SK-N-SH (cell line): ENCODE results near the gene OTUD5. TPM values are rescaled to one million over a fixed set of nuclear protein-coding genes. Genes with fewer than 3 reads are reported as not detected.

Experiments used
- CTCF ChIA-PET: fragments of 300-600, 350-600 bp; formaldehyde crosslinking; extraction: SDS; loops from one replicate; lab custom pipeline; 2021; lab: Yijun Ruan, JAX
- POLR2A ChIA-PET: fragments of 350-600 bp; sonication (Branson Sonifier 250); formaldehyde crosslinking; extraction: SDS; loops from one replicate; lab custom pipeline; 2020; ENCODE audit warnings: antibody characterized with exemption, inconsistent platforms; lab: Yijun Ruan, JAX
- DNase-seq: peaks from one replicate; pipeline ENCODE4 v3.0.0; 2012
- H2AFZ ChIP-seq: fragments of 200-600 bp; sonication (generic); 2 replicates; pipeline ENCODE4 v1.8.1; 2016; ENCODE audit warnings: antibody characterized with exemption, mild to moderate bottlenecking, low read depth
- H3F3A ChIP-seq: fragments of 200-600 bp; sonication (generic); replicated peaks from 2 replicates; pipeline ENCODE3; 2016; ENCODE audit warnings: antibody characterized with exemption, mild to moderate bottlenecking; ENCODE audit not compliant: insufficient read depth
- H3K27ac ChIP-seq, 2 experiments: fragments of 200-500 bp in 1 of 2; fragments of 200-600 bp in 1 of 2; sonication (Bioruptor generic) in 1 of 2; sonication (generic), shearing (Covaris generic) in 1 of 2; 2 replicates each; pipeline versions ENCODE4 v1.5.1 to v1.6.1; 2014 to 2016; ENCODE audit warnings: low read depth in 2 of 2, inconsistent platforms in 1 of 2, low read length in 1 of 2, mild to moderate bottlenecking in 1 of 2, mixed read lengths in 1 of 2
- H3K27me3 ChIP-seq: fragments of 200-600 bp; sonication (generic), shearing (Covaris generic); 2 replicates; pipeline ENCODE4 v1.6.1; 2016; ENCODE audit warnings: mixed run types; ENCODE audit not compliant: insufficient read depth
- H3K36me3 ChIP-seq, 2 experiments: fragments of 200-500 bp in 1 of 2; fragments of 200-600 bp in 1 of 2; sonication (Bioruptor generic) in 1 of 2; sonication (generic) in 1 of 2; replicated peaks in 1 of 2; 2 replicates each; pipeline versions ENCODE3 to v1.5.1; 2014 to 2016; ENCODE audit warnings: low read length in 1 of 2, mild to moderate bottlenecking in 1 of 2; ENCODE audit not compliant: insufficient read depth in 2 of 2, control insufficient read depth in 1 of 2
- H3K4me1 ChIP-seq, 2 experiments: fragments of 200-500 bp in 1 of 2; fragments of 200-600 bp in 1 of 2; sonication (Bioruptor generic) in 1 of 2; sonication (generic), shearing (Covaris generic) in 1 of 2; 2 replicates each; pipeline versions ENCODE4 v1.5.1 to v1.6.1; 2014 to 2016; ENCODE audit warnings: low read depth in 1 of 2, low read length in 1 of 2, mixed run types in 1 of 2; ENCODE audit not compliant: insufficient read depth in 2 of 2, control insufficient read depth in 1 of 2
- H3K4me2 ChIP-seq: fragments of 200-600 bp; sonication (generic), shearing (Covaris generic); 2 replicates; pipeline ENCODE4 v1.6.1; 2017; ENCODE audit warnings: mixed run types
- H3K4me3 ChIP-seq, 2 experiments: fragments of 200-500 bp in 1 of 2; fragments of 200-600 bp in 1 of 2; sonication (Bioruptor generic) in 1 of 2; sonication (generic), shearing (Covaris generic) in 1 of 2; 2 replicates each; pipeline versions ENCODE4 v1.5.1 to v1.8.1; 2014 to 2016; ENCODE audit warnings: low read depth in 2 of 2, inconsistent platforms in 1 of 2, low read length in 1 of 2, mild to moderate bottlenecking in 1 of 2, mixed read lengths in 1 of 2, moderate library complexity in 1 of 2
- H3K79me2 ChIP-seq: fragments of 200-600 bp; sonication (generic); 2 replicates; pipeline ENCODE4 v1.8.1; 2017; ENCODE audit warnings: mild to moderate bottlenecking; ENCODE audit not compliant: insufficient read depth
- H3K9ac ChIP-seq: fragments of 200-600 bp; sonication (generic); 2 replicates; pipeline ENCODE4 v1.6.1; 2017; ENCODE audit warnings: mixed run types
- H3K9me2 ChIP-seq: fragments of 200-600 bp; sonication (generic); 2 replicates; pipeline ENCODE4 v1.6.1; 2017; ENCODE audit warnings: mixed run types
- H3K9me3 ChIP-seq: fragments of 200-600 bp; sonication (generic); 2 replicates; pipeline ENCODE4 v1.6.1; 2017; ENCODE audit warnings: mixed run types, mild to moderate bottlenecking, moderate library complexity
- H4K20me1 ChIP-seq: fragments of 200-600 bp; sonication (generic); 2 replicates; pipeline ENCODE4 v1.6.1; 2017; ENCODE audit warnings: mild to moderate bottlenecking, mixed run types; ENCODE audit not compliant: insufficient read depth
- CHD2 ChIP-seq: fragments of 150-350 bp; IDR thresholded peaks from 2 replicates; pipeline ENCODE4 v1.6.1; 2018; ENCODE audit warnings: low read length; ENCODE audit not compliant: partially characterized antibody
- CTCF ChIP-seq: fragments of 200-600 bp; sonication (generic); IDR thresholded peaks from 2 replicates; pipeline ENCODE4 v1.6.1; 2017; ENCODE audit warnings: antibody characterized with exemption, mild to moderate bottlenecking, moderate library complexity
- ELF1 ChIP-seq: IDR thresholded peaks from 2 replicates; pipeline ENCODE4 v1.4.0; 2012
- FOXM1 ChIP-seq: IDR thresholded peaks from 2 replicates; pipeline ENCODE4 v1.4.0; 2012; ENCODE audit warnings: low read depth, mild to moderate bottlenecking
- GABPA ChIP-seq: IDR thresholded peaks from 2 replicates; pipeline ENCODE4 v1.4.0; 2012; ENCODE audit warnings: low read depth, mild to moderate bottlenecking
- GATA2 ChIP-seq: sonication (generic); formaldehyde crosslinking; IDR thresholded peaks from 2 replicates; pipeline ENCODE4 v1.5.0; 2020; ENCODE audit warnings: mild to moderate bottlenecking, missing genetic modification reagents
- MEF2A ChIP-seq: IDR thresholded peaks from 2 replicates; pipeline ENCODE4 v1.4.0; 2012; ENCODE audit warnings: low read depth, borderline replicate concordance
- NFIC ChIP-seq: IDR thresholded peaks from 2 replicates; pipeline ENCODE4 v1.4.0; 2012; ENCODE audit warnings: borderline replicate concordance
- PBX3 ChIP-seq: IDR thresholded peaks from 2 replicates; pipeline ENCODE4; 2012
- SMC3 ChIP-seq: IDR thresholded peaks from 2 replicates; pipeline ENCODE4 v1.6.1; 2012; ENCODE audit warnings: low read depth, low read length, improper control_type of control experiment
- TCF12 ChIP-seq: IDR thresholded peaks from 2 replicates; pipeline ENCODE4 v1.4.0; 2012
- TEAD4 ChIP-seq: IDR thresholded peaks from 2 replicates; pipeline ENCODE4 v1.4.0; 2012; ENCODE audit warnings: mild to moderate bottlenecking, borderline replicate concordance; ENCODE audit not compliant: insufficient read depth
- YY1 ChIP-seq: IDR thresholded peaks from 2 replicates; pipeline ENCODE4 v1.4.0; 2012; ENCODE audit warnings: low read depth, mild to moderate bottlenecking
- ZBTB33 ChIP-seq: IDR thresholded peaks from 2 replicates; pipeline ENCODE4 v1.4.0; 2012; ENCODE audit warnings: low read depth, borderline replicate concordance
- WGBS: methylation state at CpG from one replicate; pipeline ENCODE4 v1.1.6; 2017; ENCODE audit warnings: low lambda C conversion rate; 5-methylcytosine and 5-hydroxymethylcytosine counted together
- polyA plus RNA-seq, 3 experiments: library from polyadenylated mRNA; depleted of rRNA; stranded (reverse); fragments of >200 nt; gene quantifications; 2 replicates each; pipeline ENCODE4 v1.2.3, GENCODE V29; 2012

The OTUD5 gene
- polyA plus RNA-seq, 1 of the 3 experiments (the other 2 are of a cell fraction), result 90.4 TPM

GRCh38 chrX:48965959-48966358 lies 8.6 kb upstream of the OTUD5 start:
- no peak overlapping the region for H3K27ac ChIP-seq
- CTCF ChIA-PET, result interaction anchor here (1.4 kb wide), 1 partner anchor 78 kb away, joined by 4 read pairs; no protein-coding TSS in a partner anchor

GRCh38 chrX:48961585-48962091 lies 4.2 kb upstream of the OTUD5 start:
- ChIA-PET POLR2A (interaction anchor here (2.2 kb wide), 1 partner anchor 11 kb away, joined by 9 read pairs; the partner anchor contains the start of gene KCND1), CTCF (interaction anchor here (1.3 kb wide), 1 partner anchor 10 kb away, joined by 8 read pairs; the partner anchor contains the start of gene KCND1)
- Histone ChIP-seq H3K4me2 (no peak overlapping the region), H3K4me1 (peaks cover 5 to 18% of the 10 kb centered on the region in 2 experiments; a peak in 2 of 4 replicates), H3K9ac (no peak overlapping the region), H3F3A (no peaks in the 10 kb centered on the region), H3K27ac (peak overlapping the region in 1 of 2 experiments; percentile 45; a peak in 1 of 4 replicates), H3K36me3 (no peaks in the 10 kb centered on the region), H3K4me3 (no peak overlapping the region), H2AFZ (no peak overlapping the region), H3K79me2 (peaks cover 6% of the 10 kb centered on the region)
- no peak for DNase-seq
- no peak for TF ChIP-seq MEF2A
- TF ChIP-seq ZBTB33, result no peak
- no peak for TF ChIP-seq CHD2
- TF ChIP-seq ELF1, result no peak
- TF ChIP-seq GATA2 (CRISPR knock-in tag), result no peak
- TF ChIP-seq PBX3, result no peak
- no peak for TF ChIP-seq CTCF
- TF ChIP-seq FOXM1, result no peak
- no peak for TF ChIP-seq TEAD4
- TF ChIP-seq TCF12, result no peak
- TF ChIP-seq, all 33 proteins: peak for 0
- Histone ChIP-seq H3K9me2 (no peaks in the 10 kb centered on the region), H3K27me3 (0 out of 2 replicates have a peak, but pooled peaks cover 4% of the 10 kb centered on the region), H4K20me1 (peaks cover 2% of the 10 kb centered on the region; the same call in 1 of the 2 replicates), H3K9me3 (no peaks in the 10 kb centered on the region)
- WGBS, result 44% methylated on average over 4 of the region's 5 CpGs

More at GRCh38 chrX:48965959-48966358, 8.6 kb upstream of the OTUD5 start:
- POLR2A ChIA-PET, result no interaction called here
- Histone ChIP-seq H3K79me2 (no peaks in the 10 kb centered on the region), H3F3A (no peaks in the 10 kb centered on the region)
- TF ChIP-seq GABPA, result no peak
- TF ChIP-seq SMC3, result no peak
- TF ChIP-seq YY1, result no peak
- TF ChIP-seq NFIC, result no peak
- TF ChIP-seq, all 33 proteins: peak for 0
- H3K9ac ChIP-seq, result no peak overlapping the region
- H3K4me1 ChIP-seq, result peaks cover 0 to 12% of the 10 kb centered on the region in 2 experiments; a peak in 1 of 4 replicates
- H3K9me3 ChIP-seq, result no peaks in the 10 kb centered on the region
- H3K4me3 ChIP-seq, result no peak overlapping the region
- peaks cover 24% of the 10 kb centered on the region; the same call in 1 of the 2 replicates for H3K27me3 ChIP-seq
- no CpG with 5 or more reads among the region's 14 CpGs for WGBS
- H2AFZ ChIP-seq, result no peak overlapping the region
- no peak for DNase-seq
- no peaks in the 10 kb centered on the region for H4K20me1 ChIP-seq
- H3K9me2 ChIP-seq, result no peaks in the 10 kb centered on the region
- no peaks in the 10 kb centered on the region for H3K36me3 ChIP-seq
- no peak overlapping the region for H3K4me2 ChIP-seq
